HepG2 (cell line): Measurements from ENCODE around the gene ZNF511. TPM values are rescaled to one million over a fixed set of nuclear protein-coding genes. Genes with fewer than 3 reads are reported as not detected.
A peak's percentile ranks its signal among the peaks of the same experiment; 100 is the strongest.

Source experiments
- ARID5B ChIP-seq: IDR thresholded peaks from 2 replicates; pipeline ENCODE4 v1.4.0; 2020; ENCODE audit warnings: mild to moderate bottlenecking, missing genetic modification reagents
- CTCF ChIP-seq: sonication (generic); formaldehyde crosslinking; IDR thresholded peaks from 2 replicates; pipeline ENCODE4 v1.5.0; 2020; ENCODE audit warnings: mild to moderate bottlenecking, missing genetic modification reagents, moderate library complexity
- IKZF4 ChIP-seq: sonication (generic); formaldehyde crosslinking; IDR thresholded peaks from 2 replicates; pipeline ENCODE4 v1.5.1; 2020; ENCODE audit warnings: borderline replicate concordance, mild to moderate bottlenecking, low read depth, missing genetic modification reagents; ENCODE audit errors: not compliant biosample characterization
- MAX ChIP-seq: IDR thresholded peaks from 2 replicates; pipeline ENCODE4 v1.6.1; 2012; ENCODE audit warnings: inconsistent platforms
- MXD1 ChIP-seq: sonication (generic); formaldehyde crosslinking; IDR thresholded peaks from 2 replicates; pipeline ENCODE4 v1.4.0; 2020; ENCODE audit warnings: mild to moderate bottlenecking, missing genetic modification reagents
- NR2F1 ChIP-seq, 2 experiments: fragments of 450-650 bp in 1 of 2; formaldehyde crosslinking in 1 of 2; IDR thresholded peaks; 2 replicates each; pipeline versions ENCODE4 v1.5.0 to v1.6.1; 2016 to 2020; ENCODE audit warnings: mild to moderate bottlenecking in 1 of 2, missing compliant biosample characterization in 1 of 2, missing genetic modification reagents in 1 of 2, moderate library complexity in 1 of 2
- NR2F2 ChIP-seq: IDR thresholded peaks from 2 replicates; pipeline ENCODE4 v1.6.1; 2012; ENCODE audit warnings: low read depth, inconsistent platforms, borderline replicate concordance
- NR2F6 ChIP-seq, 2 experiments: IDR thresholded peaks; 2 replicates each; pipeline ENCODE4 v1.6.1; 2016; ENCODE audit warnings: antibody characterized with exemption in 1 of 2, mild to moderate bottlenecking in 1 of 2
- SP2 ChIP-seq: sonication (generic); formaldehyde crosslinking; IDR thresholded peaks from 2 replicates; pipeline ENCODE4 v1.5.1; 2020; ENCODE audit warnings: mild to moderate bottlenecking, missing genetic modification reagents
- TMF1 ChIP-seq: sonication (generic); formaldehyde crosslinking; IDR thresholded peaks from 2 replicates; pipeline ENCODE4 v1.8.1; 2022; ENCODE audit warnings: low read depth, missing genetic modification reagents
- ZBTB49 ChIP-seq: sonication (generic); formaldehyde crosslinking; IDR thresholded peaks from 2 replicates; pipeline ENCODE4 v1.4.0; 2020; ENCODE audit warnings: missing genetic modification reagents, borderline replicate concordance
- ZFP37 ChIP-seq: sonication (generic); formaldehyde crosslinking; IDR thresholded peaks from 2 replicates; pipeline ENCODE4 v1.4.0; 2020; ENCODE audit warnings: missing genetic modification reagents, borderline replicate concordance
- ZIK1 ChIP-seq: sonication (generic); formaldehyde crosslinking; IDR thresholded peaks from 2 replicates; pipeline ENCODE4 v1.5.0; 2020; ENCODE audit warnings: mild to moderate bottlenecking, low read depth, missing genetic modification reagents, borderline replicate concordance
- ZNF30 ChIP-seq: sonication (generic); formaldehyde crosslinking; IDR thresholded peaks from 2 replicates; pipeline ENCODE4 v1.5.0; 2020; ENCODE audit warnings: mild to moderate bottlenecking, missing genetic modification reagents
- ZNF329 ChIP-seq: sonication (generic); formaldehyde crosslinking; IDR thresholded peaks from 2 replicates; pipeline ENCODE4 v1.9.0; 2021; ENCODE audit warnings: low read depth, mild to moderate bottlenecking, missing genetic modification reagents
- ZNF451 ChIP-seq: sonication (generic); formaldehyde crosslinking; IDR thresholded peaks from 2 replicates; pipeline ENCODE4 v1.5.0; 2020; ENCODE audit warnings: mild to moderate bottlenecking, missing genetic modification reagents
- ZNF468 ChIP-seq: sonication (generic); formaldehyde crosslinking; IDR thresholded peaks from 2 replicates; pipeline ENCODE4 v1.8.0; 2022; ENCODE audit warnings: mild to moderate bottlenecking, moderate library complexity, missing genetic modification reagents
- ZNF564 ChIP-seq: sonication (generic); formaldehyde crosslinking; IDR thresholded peaks from 2 replicates; pipeline ENCODE4 v1.8.1; 2023; ENCODE audit warnings: mild to moderate bottlenecking, missing genetic modification reagents
- ZNF737 ChIP-seq: sonication (generic); formaldehyde crosslinking; IDR thresholded peaks from 2 replicates; pipeline ENCODE4 v1.5.0; 2020; ENCODE audit warnings: missing genetic modification reagents, mild to moderate bottlenecking, borderline replicate concordance
- ZNF775 ChIP-seq: sonication (generic); formaldehyde crosslinking; IDR thresholded peaks from 2 replicates; pipeline ENCODE4 v1.4.0; 2020; ENCODE audit warnings: missing genetic modification reagents, mild to moderate bottlenecking, moderate library complexity, borderline replicate concordance
- polyA plus RNA-seq, 8 experiments: library from polyadenylated mRNA; depleted of rRNA in 3 of 8; stranded (reverse) in 7 of 8; unstranded in 1 of 8; fragments of >200 nt; fragmentation: Illumina TruSeq in 4 of 8; extraction: Trizol in 4 of 8; gene quantifications; 2 replicates each; pipeline versions ENCODE4 v1.2.1 to v1.2.3, GENCODE V29; 2011 to 2016; ENCODE audit warnings: low read depth in 4 of 8, missing spikeins in 1 of 8, mixed read lengths in 1 of 8; ENCODE audit not compliant: insufficient read depth in 1 of 8
- total RNA-seq, 5 experiments: library from RNA; depleted of rRNA; stranded (reverse); fragments of >200 nt; fragmentation: Illumina TruSeq; extraction: Trizol; gene quantifications; 2 replicates each; pipeline ENCODE4 v1.2.3, GENCODE V29; 2016; ENCODE audit warnings: low read depth in 1 of 5

Gene ZNF511
- total and polyA plus RNA-seq, 2 of the 13 experiments (the other 11 are each of a cell fraction or from before 2014, with no cell fraction given) = 35.6 to 66.4 TPM

- no peak for TF ChIP-seq ZNF775
- TF ChIP-seq NR2F1 (CRISPR knock-in tag; IDR thresholded peaks at IDR 0.05) = no peak
- no peak for TF ChIP-seq TMF1 (CRISPR knock-in tag)
- TF ChIP-seq ZIK1 = no peak
- TF ChIP-seq NR2F2 = no peak
- TF ChIP-seq NR2F6 (IDR thresholded peaks at IDR 0.05) = no peak
- no peak for TF ChIP-seq NR2F6 (CRISPR knock-in tag; IDR thresholded peaks at IDR 0.05)
- TF ChIP-seq IKZF4 (CRISPR knock-in tag) = no peak
- no peak; the same call in 1 of the 2 replicates for TF ChIP-seq MXD1 (CRISPR knock-in tag)
- TF ChIP-seq ZNF329 (CRISPR knock-in tag) = no peak
- peak; percentile 74 for TF ChIP-seq MAX
- TF ChIP-seq ZBTB49 = no peak
- no peak for TF ChIP-seq ZNF30 (CRISPR knock-in tag)
- no peak for TF ChIP-seq SP2
- no peak for TF ChIP-seq ZNF564 (CRISPR knock-in tag)
- TF ChIP-seq CTCF (CRISPR knock-in tag) = peak; percentile 98
- TF ChIP-seq ZNF737 (CRISPR knock-in tag) = no peak
- TF ChIP-seq ZNF468 (CRISPR knock-in tag) = no peak
- peak; percentile 26; the same call in 1 of the 2 replicates for TF ChIP-seq ARID5B (CRISPR knock-in tag)
- no peak for TF ChIP-seq ZNF451 (CRISPR knock-in tag)
- TF ChIP-seq ZFP37 (CRISPR knock-in tag) = no peak
Measured at GRCh38 chr10:133318494-133319127, 9.9 kb downstream of the ZNF511 start (continued).
